DND-41 (cell line): ENCODE results near the gene CHMP4A.
A peak's percentile ranks its signal among the peaks of the same experiment; 100 is the strongest.

ENCODE experiments used
- ATAC-seq: fragments of 200-7000 bp; cut with Tn5 transposase; 3 replicates; pipeline ENCODE4 v1.9.1; 2021; ENCODE audit warnings: low read depth; ENCODE audit not compliant: insufficient read depth
- DNase-seq: peaks from one replicate; pipeline ENCODE4 v3.0.0-alpha.2; 2020
- H2AFZ ChIP-seq: 2 replicates; pipeline ENCODE4 v1.6.0; 2012; ENCODE audit warnings: low read depth, low read length
- H3K27ac ChIP-seq: 2 replicates; pipeline ENCODE4 v1.5.1; 2012; ENCODE audit warnings: low read length, inconsistent platforms
- H3K27me3 ChIP-seq: fragments of 200-600 bp; sonication (generic); 2 replicates; pipeline ENCODE4 v1.6.0; 2012; ENCODE audit warnings: low read length, mild to moderate bottlenecking, inconsistent platforms; ENCODE audit not compliant: insufficient read depth, poor library complexity
- H3K36me3 ChIP-seq: 2 replicates; pipeline ENCODE4 v1.5.1; 2012; ENCODE audit warnings: low read length, inconsistent platforms; ENCODE audit not compliant: insufficient read depth
- H3K4me1 ChIP-seq: 2 replicates; pipeline ENCODE4 v1.5.1; 2012; ENCODE audit warnings: mild to moderate bottlenecking, low read length; ENCODE audit not compliant: insufficient read depth
- H3K4me2 ChIP-seq: 2 replicates; pipeline ENCODE4 v1.6.0; 2012; ENCODE audit warnings: mild to moderate bottlenecking, moderate library complexity, low read length, inconsistent platforms; ENCODE audit not compliant: insufficient read depth
- H3K4me3 ChIP-seq, 2 experiments: fragments of 200-600 bp in 1 of 2; shearing (Covaris generic) in 1 of 2; 2 replicates each; pipeline ENCODE4 v1.5.1; 2012 to 2016; ENCODE audit warnings: inconsistent platforms in 2 of 2, low read length in 2 of 2, mild to moderate bottlenecking in 2 of 2, low read depth in 1 of 2, moderate library complexity in 1 of 2
- H3K79me2 ChIP-seq: 2 replicates; pipeline ENCODE4 v1.6.0; 2012; ENCODE audit warnings: low read length, inconsistent platforms; ENCODE audit not compliant: insufficient read depth
- H3K9ac ChIP-seq: 2 replicates; pipeline ENCODE4 v1.6.0; 2012; ENCODE audit warnings: low read depth, mild to moderate bottlenecking, inconsistent platforms, low read length, moderate library complexity
- H3K9me3 ChIP-seq: 2 replicates; pipeline ENCODE4 v1.5.1; 2012; ENCODE audit warnings: low read length, moderate library complexity, mild to moderate bottlenecking, inconsistent platforms; ENCODE audit not compliant: insufficient read depth, severe bottlenecking
- H4K20me1 ChIP-seq: 2 replicates; pipeline ENCODE4 v1.6.0; 2012; ENCODE audit warnings: low read length; ENCODE audit not compliant: insufficient read depth
- CTCF ChIP-seq: IDR thresholded peaks from 2 replicates; pipeline ENCODE4 v1.5.1; 2012; ENCODE audit warnings: borderline replicate concordance, low read length, moderate library complexity, mild to moderate bottlenecking; ENCODE audit not compliant: poor library complexity, severe bottlenecking; ENCODE audit errors: extremely low read depth
- EZH2 ChIP-seq: IDR thresholded peaks from 3 replicates; pipeline ENCODE4 v1.6.1; 2012; ENCODE audit warnings: borderline replicate concordance, low read depth, mild to moderate bottlenecking, moderate library complexity, low read length, inconsistent platforms; ENCODE audit not compliant: severe bottlenecking

The CHMP4A gene

DNA sequence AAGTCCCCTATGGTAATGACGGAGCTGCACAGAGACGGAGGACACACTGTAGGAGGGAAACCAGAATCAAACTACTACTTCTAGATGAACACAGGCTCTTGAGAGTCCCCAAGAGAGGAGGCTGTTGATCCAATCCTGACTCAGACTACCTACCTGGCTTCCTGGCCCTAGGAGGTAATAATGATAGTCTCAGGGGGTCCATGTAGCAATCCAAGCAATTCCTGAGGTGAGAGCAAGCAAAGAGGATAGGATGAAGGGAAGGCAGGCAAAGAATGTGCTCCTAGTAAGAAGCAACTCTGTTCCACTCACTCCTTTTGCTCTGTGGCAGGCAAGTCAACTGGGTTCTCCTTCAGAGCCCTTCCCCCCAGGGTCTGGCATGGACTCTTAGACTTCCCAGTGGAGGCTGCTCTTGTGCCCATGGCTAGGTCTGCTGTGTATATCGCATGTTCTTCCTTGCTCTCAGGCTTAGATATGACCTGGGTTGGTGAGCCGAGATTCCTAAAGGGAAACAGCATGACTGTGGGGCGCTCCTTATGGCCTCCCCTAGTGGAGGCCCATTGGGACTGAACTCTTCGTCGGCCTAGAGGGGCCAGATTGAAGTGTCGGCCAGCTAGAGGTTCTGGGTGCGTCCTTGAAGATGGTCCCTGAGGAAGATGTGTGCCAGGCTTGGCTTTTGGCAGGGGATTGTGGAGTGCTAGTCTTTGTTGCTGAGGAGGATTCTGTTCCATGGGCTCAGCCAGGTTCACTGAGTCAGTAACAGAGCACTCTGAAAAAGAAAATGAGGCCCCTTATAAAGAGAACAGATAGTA lies 27.0 kb upstream of the CHMP4A start:
- Histone ChIP-seq H3K27ac (peak overlapping the region; percentile 19; the same call in 1 of the 2 replicates), H3K79me2 (peaks cover 33% of the 10 kb centered on the region), H3K9me3 (no peaks in the 10 kb centered on the region), H3K4me3 (peak overlapping the region in 1 of 2 experiments; percentile 5; a peak in 1 of 4 replicates), H3K36me3 (peaks cover 58% of the 10 kb centered on the region), H4K20me1 (peaks cover 15% of the 10 kb centered on the region), H3K4me2 (peak overlapping the region; percentile 86), H3K4me1 (peaks cover 46% of the 10 kb centered on the region), H3K9ac (peak overlapping the region; percentile 69; the same call in 1 of the 2 replicates), H2AFZ (no peak overlapping the region), H3K27me3 (no peaks in the 10 kb centered on the region)
- TF ChIP-seq EZH2 (no peak), CTCF (no peak)
- DNase-seq, result no peak
- ATAC-seq, result no peak

DNA sequence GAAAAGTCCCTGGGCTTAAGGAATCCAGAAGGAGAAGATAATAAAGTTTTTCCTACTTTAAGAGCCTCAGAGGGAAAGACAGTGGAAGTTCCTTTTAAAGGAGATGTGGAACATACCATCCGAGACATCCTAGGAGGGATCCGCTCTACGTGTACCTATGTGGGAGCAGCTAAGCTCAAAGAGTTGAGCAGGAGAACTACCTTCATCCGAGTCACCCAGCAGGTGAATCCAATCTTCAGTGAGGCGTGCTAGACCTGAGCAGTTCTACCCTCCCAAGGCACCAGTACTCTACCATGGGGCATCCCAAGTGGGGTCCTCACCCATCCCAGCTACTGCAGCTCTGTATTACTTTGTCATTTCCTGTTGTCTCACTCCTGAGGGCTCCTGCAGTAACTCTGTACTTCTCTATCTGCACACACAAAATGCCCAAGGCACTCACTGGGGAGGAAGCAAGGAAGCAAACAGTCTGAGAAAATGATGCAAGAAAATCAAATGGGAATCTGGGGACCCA lies 25.3 kb upstream of the CHMP4A start:
- Histone ChIP-seq H3K9me3 (no peaks in the 10 kb centered on the region), H3K36me3 (peaks cover 73% of the 10 kb centered on the region), H3K4me3 (no peak overlapping the region), H3K79me2 (peaks cover 50% of the 10 kb centered on the region), H4K20me1 (peaks cover 15% of the 10 kb centered on the region), H3K4me1 (peaks cover 59% of the 10 kb centered on the region), H3K4me2 (no peak overlapping the region), H3K27me3 (no peaks in the 10 kb centered on the region), H3K27ac (no peak overlapping the region), H2AFZ (no peak overlapping the region), H3K9ac (no peak overlapping the region)
- no peak for DNase-seq
- ATAC-seq, result no peak
- TF ChIP-seq EZH2 (no peak), CTCF (no peak)

DNA sequence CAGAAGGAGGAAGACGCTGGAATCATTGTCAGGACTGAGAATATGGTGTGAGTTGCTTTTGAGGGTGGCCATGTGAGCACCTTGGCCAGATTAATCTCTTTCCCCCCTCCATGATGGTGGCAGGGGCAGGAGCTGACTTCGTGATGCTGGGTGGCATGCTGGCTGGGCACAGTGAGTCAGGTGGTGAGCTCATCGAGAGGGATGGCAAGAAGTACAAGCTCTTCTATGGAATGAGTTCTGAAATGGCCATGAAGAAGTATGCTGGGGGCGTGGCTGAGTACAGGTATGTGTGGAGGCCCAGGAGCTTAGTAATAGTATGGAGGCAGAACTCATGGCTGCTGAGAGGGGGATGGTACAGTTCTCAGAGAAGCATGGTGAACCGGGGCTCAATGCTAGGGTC lies 24.8 kb upstream of the CHMP4A start:
- TF ChIP-seq EZH2, result no peak
- no peak for TF ChIP-seq CTCF
- Histone ChIP-seq H4K20me1 (peaks cover 15% of the 10 kb centered on the region), H3K4me3 (no peak overlapping the region), H2AFZ (no peak overlapping the region), H3K4me2 (no peak overlapping the region), H3K79me2 (peaks cover 55% of the 10 kb centered on the region), H3K36me3 (peaks cover 75% of the 10 kb centered on the region), H3K27ac (no peak overlapping the region), H3K27me3 (no peaks in the 10 kb centered on the region), H3K9ac (no peak overlapping the region), H3K4me1 (peaks cover 59% of the 10 kb centered on the region), H3K9me3 (no peaks in the 10 kb centered on the region)
- ATAC-seq (no peak), DNase-seq (no peak)
